CD4-positive, alpha-beta T cell treated with Interferon gamma for 1 hour (primary cell): ENCODE results near the gene CTBP2.
"Not testable (repeated sequence)": the region's sequence is repeated elsewhere in the genome, so short reads cannot be mapped to it uniquely, and the experiment has no call there.

ENCODE experiments used
- DNase-seq: peaks from one replicate; pipeline ENCODE4 v3.0.0-alpha.2; 2020

CTBP2 gene

DNA sequence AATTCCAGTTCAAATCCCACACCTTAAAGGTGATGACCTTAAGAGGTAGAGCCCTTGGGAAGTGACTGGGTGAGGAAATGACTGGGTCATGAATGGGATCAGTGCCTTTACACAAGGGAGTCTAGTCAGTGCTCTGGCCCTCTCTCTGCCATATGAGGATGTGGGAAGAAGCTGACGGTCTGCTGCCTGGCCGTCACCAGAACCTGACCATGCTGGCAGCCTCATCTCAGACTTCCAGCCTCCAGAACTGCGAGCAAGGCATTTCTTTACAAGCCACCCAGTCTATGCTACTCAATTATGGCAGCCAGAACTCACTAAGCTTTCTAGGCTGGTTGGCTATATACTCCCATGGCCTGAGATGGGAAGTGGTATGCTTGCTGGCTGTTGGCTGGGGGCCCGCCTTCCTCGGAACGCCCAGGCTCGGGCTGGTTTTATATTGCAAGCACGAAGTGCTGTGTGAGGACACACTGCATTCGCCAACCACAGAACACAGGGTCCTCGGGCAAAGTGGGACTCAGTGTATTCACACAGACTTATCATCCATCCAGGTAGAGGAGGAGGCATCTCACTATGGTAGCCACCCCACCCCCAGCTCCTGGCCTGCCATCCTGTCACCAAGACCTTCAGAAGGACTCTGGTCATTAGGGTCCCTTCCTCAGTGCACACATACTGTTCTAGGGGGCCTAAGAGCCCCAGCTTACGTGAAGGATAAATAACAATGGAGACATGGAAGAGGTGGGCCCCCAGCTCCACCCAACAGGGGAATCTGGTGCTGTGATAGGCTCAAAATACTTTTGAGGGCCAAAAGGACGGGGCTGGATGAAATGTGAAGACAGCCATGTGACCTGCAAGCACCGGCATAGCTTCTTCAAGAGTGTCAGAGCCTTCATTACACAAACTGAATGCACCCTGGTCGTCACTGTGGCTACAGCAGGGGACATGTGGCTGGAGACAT lies 169.4 kb downstream of the CTBP2 start:
- DNase-seq: no peak

DNA sequence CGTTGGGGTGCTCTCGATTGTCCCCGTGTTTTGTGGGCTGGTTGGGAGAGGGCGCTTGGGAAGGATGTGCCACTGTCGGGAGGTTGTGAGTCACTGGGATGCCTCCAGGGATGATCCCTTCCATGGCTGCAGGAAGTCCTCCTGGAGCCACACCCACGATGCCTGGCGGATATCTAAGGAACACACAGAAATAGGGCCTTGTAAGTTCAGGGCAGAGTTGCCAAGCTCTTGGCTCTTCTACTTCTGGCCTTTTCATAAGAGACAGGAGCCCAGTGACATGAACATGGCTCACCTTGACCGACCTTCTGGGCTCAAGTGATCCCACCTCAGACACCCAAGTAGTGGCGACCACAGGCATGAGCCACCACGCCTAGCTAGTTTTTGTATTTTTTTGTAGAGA lies 170.8 kb downstream of the CTBP2 start:
- DNase-seq: no peak

DNA sequence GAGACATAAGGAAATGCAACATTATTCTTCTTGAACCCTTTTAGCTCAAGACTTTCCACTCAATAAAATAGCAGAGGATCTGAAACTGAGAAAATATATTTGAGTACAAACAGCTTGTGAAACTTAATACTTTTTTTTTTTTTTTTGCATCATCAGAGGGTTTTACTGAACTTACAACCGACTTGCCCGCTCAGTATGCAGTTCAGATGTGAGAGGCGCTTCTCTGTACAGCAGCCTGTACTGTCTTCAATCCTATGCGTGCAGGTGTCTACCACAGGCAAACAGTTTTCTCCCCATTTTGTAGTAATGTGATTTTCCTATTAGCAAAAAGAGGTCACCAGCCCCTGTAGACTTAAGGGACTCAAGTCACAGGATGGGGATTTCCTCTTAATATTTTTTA lies 171.6 kb downstream of the CTBP2 start:
- not testable (repeated sequence) for DNase-seq

- DNase-seq: no peak
These were observed 172.6 kb downstream of the CTBP2 start for GRCh38 chr10:124987788-124988187.

GRCh38 chr10:124985162-124985561 lies 175.2 kb downstream of the CTBP2 start:
- no peak for DNase-seq

DNA sequence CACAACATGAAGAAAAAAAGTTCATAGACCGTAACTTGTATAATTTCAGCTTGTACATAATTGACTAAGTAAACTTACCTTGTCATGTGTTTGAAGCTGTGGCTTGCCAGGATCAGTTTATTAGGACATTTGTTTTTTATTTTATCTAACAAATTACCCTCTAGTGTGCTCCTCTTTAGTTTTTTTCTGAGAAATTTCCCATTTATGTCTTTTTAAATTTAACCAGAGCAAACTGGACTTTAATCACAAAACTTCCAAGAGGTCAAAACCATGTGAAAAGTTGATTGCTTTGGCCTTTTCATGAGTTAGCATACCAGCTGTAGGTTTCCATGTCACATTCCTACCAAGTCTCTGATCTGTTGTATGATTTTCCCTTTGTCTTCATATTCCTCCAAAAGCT lies 176.0 kb downstream of the CTBP2 start:
- DNase-seq: no peak

DNA sequence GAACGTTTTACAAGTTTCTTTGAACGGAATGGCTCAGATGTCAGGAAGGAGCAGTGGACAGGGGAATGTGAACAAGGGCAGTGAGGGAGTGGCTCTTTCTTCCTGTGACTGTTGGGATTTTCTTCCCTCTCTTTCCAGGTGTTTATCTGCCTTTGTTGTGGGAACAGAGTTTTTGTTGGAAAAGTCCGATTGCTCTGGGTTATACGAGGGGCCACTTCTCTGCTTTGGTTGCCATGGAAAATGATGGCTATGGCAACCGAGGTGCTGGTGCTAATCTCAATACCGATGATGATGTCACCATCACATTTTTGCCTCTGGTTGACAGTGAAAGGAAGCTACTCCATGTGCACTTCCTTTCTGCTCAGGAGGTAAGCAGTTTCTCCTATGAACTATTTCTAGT lies 177.0 kb downstream of the CTBP2 start:
- no peak for DNase-seq

DNA sequence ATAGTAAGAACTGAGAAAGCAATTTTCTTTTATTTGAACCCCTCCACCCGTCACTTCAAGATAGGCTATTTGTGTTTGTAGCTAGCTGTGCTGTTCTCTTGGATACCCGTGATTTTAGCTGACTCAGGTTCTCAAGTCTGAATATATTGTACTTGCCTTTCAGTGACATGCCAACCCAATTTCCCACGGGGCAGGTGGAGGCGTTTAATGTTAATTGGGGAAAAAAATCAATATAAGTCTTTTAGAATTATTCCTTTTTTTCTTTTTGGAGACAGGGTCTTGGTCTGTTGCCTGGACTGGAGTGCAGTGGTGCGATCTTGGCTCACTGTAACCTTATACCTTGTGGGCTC lies 182.0 kb downstream of the CTBP2 start:
- DNase-seq: no peak

DNA sequence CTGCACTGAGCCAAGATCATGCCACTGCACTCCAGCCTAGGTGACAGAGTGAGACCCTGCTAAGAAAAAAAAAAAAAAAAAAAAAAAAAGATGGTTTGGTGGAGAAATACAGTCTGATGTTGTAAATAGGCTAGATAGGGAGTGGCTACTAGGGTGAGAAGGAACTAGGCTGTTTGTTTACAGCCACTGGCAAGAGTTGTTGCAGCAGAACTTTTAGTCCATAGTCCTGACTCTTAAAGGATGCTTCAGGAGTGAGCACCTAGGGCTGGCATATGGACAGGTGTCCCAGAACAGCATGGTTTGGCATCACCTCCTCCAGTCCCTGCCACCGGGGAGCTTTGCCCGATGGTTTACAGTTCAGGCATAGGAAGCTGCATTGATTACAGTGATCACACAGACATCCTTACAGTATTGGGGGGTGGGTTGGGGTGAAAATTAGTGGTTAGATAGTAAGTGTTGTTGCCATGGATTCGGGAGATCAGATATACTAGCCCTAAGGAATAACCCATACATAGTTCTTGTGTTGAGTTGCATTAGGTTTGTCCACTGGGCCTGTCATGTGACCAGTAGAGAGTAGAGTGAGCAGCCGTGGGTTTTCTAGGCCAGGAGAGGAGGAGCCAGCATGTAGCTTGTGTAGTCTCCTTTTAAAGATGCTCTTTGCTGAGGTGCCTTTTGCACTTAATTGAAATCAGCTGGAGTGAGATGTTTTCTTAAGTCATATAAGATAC lies 182.6 kb downstream of the CTBP2 start:
- DNase-seq: no peak

GRCh38 chr10:124977161-124977560 lies 183.2 kb downstream of the CTBP2 start:
- no peak for DNase-seq

DNA sequence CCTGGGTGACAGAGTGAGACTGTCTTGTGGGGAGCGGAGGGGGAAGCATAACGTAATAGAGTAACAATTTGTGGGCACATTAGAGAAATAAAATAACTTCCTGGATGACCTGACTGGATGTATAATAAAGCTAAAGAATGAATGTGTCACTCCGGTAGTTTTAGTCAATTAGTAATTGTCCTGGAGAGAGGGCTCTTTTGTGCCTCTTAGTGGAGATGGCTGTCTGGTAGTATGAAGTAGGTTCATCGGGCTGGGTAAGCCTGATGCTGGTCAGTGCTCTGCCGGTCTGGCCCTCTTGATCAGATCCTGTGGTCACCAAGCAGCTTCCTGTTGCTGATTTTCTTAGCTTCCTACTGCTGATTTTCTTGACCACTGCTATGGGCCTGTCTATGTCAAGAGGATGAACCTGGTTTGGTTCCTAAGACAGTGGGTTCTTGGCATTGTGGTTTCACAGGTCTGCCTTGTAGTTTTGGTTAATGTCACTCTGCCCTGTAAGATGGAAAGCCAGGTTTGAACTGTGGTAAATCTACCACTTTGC lies 184.3 kb downstream of the CTBP2 start:
- no peak for DNase-seq

DNA sequence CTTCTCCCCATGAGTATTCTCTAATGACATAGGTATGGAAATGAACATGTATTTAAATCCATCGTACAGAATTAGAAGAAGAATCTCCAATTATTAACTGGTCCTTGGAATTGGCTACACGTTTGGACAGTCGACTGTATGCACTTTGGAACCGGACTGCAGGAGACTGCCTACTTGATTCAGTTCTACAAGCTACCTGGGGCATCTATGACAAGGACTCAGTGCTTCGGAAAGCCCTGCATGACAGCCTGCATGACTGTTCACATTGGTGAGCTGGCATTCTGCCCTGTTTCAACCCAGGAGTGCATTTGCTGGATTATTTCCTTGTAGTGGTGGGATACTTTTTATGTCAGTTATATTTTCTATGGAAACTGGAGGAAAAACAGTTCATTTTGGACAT lies 186.2 kb downstream of the CTBP2 start:
- DNase-seq: no peak

- no peak for DNase-seq
These were observed 187.7 kb downstream of the CTBP2 start for GRCh38 chr10:124972637-124973036.

DNA sequence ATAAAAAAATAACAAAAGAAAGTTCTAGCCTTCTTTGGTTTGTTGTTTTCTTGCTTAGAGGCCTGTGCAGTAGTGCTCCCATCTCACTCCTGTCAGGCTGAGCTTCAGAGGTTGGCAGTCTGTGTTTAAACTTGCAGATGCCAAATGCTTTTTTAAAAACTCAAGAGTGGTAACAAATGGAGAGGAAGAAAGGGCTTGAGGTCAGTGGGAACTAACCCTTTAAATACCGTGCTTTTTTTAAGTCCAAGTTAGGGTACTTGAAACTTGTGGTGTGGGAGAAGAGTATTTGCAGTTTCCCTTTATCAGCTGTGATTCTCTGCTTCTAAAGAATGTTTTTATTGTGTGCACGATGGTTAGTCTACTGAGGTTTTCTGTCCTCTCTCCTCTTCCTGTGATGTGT lies 189.1 kb downstream of the CTBP2 start:
- DNase-seq: no peak

GRCh38 chr10:124967255-124967654 lies 193.1 kb downstream of the CTBP2 start:
- no peak for DNase-seq

GRCh38 chr10:124966008-124966407 lies 194.4 kb downstream of the CTBP2 start:
- no peak for DNase-seq

- DNase-seq: no peak
These were observed 196.3 kb downstream of the CTBP2 start for GRCh38 chr10:124963866-124964720.

DNA sequence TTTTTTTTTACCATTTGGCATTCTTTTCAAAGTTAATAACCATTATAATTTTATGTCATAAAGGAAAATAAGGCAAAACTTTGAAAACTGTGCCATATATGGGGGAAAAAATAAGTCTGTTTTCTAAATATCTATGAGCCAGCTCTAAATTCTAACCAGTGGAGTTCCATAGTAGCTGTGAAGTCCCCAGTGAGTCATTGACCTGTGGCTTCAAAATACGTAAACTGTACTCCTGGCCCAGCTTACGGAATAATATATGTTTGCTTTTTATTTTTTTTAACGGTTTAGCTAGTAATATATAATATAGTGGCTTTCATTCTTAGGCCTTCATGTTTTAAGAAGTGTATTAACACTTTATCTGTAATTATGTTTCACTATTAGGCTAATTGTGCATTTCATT lies 197.9 kb downstream of the CTBP2 start:
- no peak for DNase-seq

- DNase-seq: no peak
These were observed 199.2 kb downstream of the CTBP2 start for GRCh38 chr10:124961248-124961570.

DNA sequence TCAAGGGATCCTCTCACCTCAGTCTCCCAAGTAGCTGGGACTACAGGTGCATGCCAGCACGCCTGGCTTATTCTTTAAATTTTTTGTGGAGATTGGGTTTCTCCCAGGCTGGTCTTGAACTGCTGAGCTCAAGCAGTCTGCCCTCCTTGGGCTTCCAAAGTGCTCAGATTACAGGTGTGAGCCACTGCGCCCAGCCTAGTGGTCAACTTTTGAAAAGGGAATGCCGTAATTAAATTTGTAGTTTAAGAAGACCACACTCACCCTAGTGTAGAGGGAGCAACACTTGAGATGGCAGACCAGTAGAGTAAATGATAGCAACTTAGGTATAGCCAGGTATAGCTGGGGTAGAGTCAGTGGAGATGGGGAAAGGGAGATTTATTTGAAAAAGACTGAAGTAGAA lies 200.8 kb downstream of the CTBP2 start:
- DNase-seq: no peak

DNA sequence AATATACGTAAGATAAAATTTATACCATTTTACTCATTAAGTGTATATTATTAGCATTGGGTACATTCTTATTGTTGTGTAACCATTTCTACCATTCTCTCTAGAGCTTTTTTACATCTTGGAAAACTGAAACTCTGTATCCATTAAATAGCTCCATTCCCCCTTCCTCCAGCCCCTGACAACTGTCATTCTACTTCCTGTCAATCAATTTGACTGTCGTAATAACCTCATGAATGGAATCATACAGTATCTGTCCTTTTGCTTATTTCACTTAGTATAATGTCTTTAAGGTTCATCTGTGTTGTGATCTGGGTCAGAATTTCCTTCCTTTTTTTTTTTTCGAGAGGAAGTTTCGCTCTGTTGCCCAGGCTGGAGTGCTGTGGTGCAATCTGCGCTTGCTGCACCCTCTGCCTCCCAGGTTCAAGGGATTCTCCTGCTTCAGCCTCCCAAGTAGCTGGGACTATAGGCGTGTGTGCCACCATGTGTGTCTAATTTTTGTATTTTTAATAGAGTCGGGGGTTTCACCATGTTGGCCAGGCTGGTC lies 202.9 kb downstream of the CTBP2 start:
- no peak for DNase-seq

GRCh38 chr10:124956764-124957163 lies 203.6 kb downstream of the CTBP2 start:
- no peak for DNase-seq

DNA sequence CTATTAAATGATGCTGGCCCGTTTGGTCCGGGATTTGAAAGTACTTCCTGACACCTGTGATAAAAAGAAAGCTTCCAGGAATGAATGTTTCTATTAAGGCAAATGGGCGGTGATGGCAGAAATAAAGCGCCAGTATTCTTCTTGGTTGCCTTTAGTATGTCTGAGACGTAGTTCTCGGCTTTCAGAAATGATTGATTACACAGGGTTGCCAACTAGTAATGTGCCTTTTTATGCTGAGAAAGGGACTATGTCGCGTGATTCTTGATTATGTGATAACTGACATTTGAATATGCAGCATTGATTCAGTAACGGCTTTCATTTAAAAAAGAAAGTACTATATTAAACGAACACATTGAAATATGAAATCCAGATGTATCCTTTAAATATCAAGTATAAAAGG lies 204.5 kb downstream of the CTBP2 start:
- no peak for DNase-seq
